ENCODE measurements around the gene CHD6.

The CHD6 gene

GRCh38 chr20:41362748-41363140 lies 255.4 kb downstream of the CHD6 start:
- Histone ChIP-seq H3K4me1 (ENCODE audit: insufficient read depth, low read length) (no peaks in the 10 kb centered on the region), H3K36me3 (ENCODE audit: insufficient read depth, low read length) (no peaks in the 10 kb centered on the region), H3K9me3 (ENCODE audit: control insufficient read depth, insufficient read depth, low read length) (no peaks in the 10 kb centered on the region), H3K9ac (ENCODE audit: low read depth, low read length) (no peak overlapping the region)

- Histone ChIP-seq H3K36me3 (ENCODE audit: insufficient read depth, low read length) (no peaks in the 10 kb centered on the region), H3K4me1 (ENCODE audit: insufficient read depth, low read length) (no peaks in the 10 kb centered on the region), H3K9ac (ENCODE audit: low read depth, low read length) (no peak overlapping the region), H3K9me3 (ENCODE audit: control insufficient read depth, insufficient read depth, low read length) (no peaks in the 10 kb centered on the region)
Measured at GRCh38 chr20:41361757-41362747, 256.1 kb downstream of the CHD6 start.

- H3K36me3 ChIP-seq (ENCODE audit: insufficient read depth, low read length) = no peaks in the 10 kb centered on the region
- no peaks in the 10 kb centered on the region for H3K4me1 ChIP-seq (ENCODE audit: insufficient read depth, low read length)
- no peaks in the 10 kb centered on the region for H3K9me3 ChIP-seq (ENCODE audit: control insufficient read depth, insufficient read depth, low read length)
- H3K9ac ChIP-seq (ENCODE audit: low read depth, low read length) = no peak overlapping the region
Measured at GRCh38 chr20:41360831-41361756, 257.1 kb downstream of the CHD6 start.

GRCh38 chr20:41359541-41360011 lies 258.6 kb downstream of the CHD6 start:
- Histone ChIP-seq H3K4me1 (ENCODE audit: insufficient read depth, low read length) (no peaks in the 10 kb centered on the region), H3K9me3 (ENCODE audit: control insufficient read depth, insufficient read depth, low read length) (no peaks in the 10 kb centered on the region), H3K36me3 (ENCODE audit: insufficient read depth, low read length) (no peaks in the 10 kb centered on the region), H3K9ac (ENCODE audit: low read depth, low read length) (no peak overlapping the region)

GRCh38 chr20:41358717-41359116 lies 259.5 kb downstream of the CHD6 start:
- Histone ChIP-seq H3K9me3 (ENCODE audit: control insufficient read depth, insufficient read depth, low read length) (no peaks in the 10 kb centered on the region), H3K36me3 (ENCODE audit: insufficient read depth, low read length) (no peaks in the 10 kb centered on the region), H3K9ac (ENCODE audit: low read depth, low read length) (no peak overlapping the region), H3K4me1 (ENCODE audit: insufficient read depth, low read length) (no peaks in the 10 kb centered on the region)

- H3K9me3 ChIP-seq (ENCODE audit: control insufficient read depth, insufficient read depth, low read length) = no peaks in the 10 kb centered on the region
- H3K4me1 ChIP-seq (ENCODE audit: insufficient read depth, low read length) = no peaks in the 10 kb centered on the region
- no peaks in the 10 kb centered on the region for H3K36me3 ChIP-seq (ENCODE audit: insufficient read depth, low read length)
- no peak overlapping the region for H3K9ac ChIP-seq (ENCODE audit: low read depth, low read length)
Measured at GRCh38 chr20:41358230-41358629, 259.9 kb downstream of the CHD6 start.

- no peaks in the 10 kb centered on the region for H3K9me3 ChIP-seq (ENCODE audit: control insufficient read depth, insufficient read depth, low read length)
- no peaks in the 10 kb centered on the region for H3K4me1 ChIP-seq (ENCODE audit: insufficient read depth, low read length)
- H3K36me3 ChIP-seq (ENCODE audit: insufficient read depth, low read length) = no peaks in the 10 kb centered on the region
- H3K9ac ChIP-seq (ENCODE audit: low read depth, low read length) = no peak overlapping the region
Measured at GRCh38 chr20:41357424-41358163, 260.6 kb downstream of the CHD6 start.

- Histone ChIP-seq H3K9ac (ENCODE audit: low read depth, low read length) (no peak overlapping the region), H3K9me3 (ENCODE audit: control insufficient read depth, insufficient read depth, low read length) (no peaks in the 10 kb centered on the region), H3K36me3 (ENCODE audit: insufficient read depth, low read length) (no peaks in the 10 kb centered on the region), H3K4me1 (ENCODE audit: insufficient read depth, low read length) (no peaks in the 10 kb centered on the region)
Measured at GRCh38 chr20:41356951-41357350, 261.2 kb downstream of the CHD6 start.

GRCh38 chr20:41355598-41356203 lies 262.5 kb downstream of the CHD6 start:
- Histone ChIP-seq H3K36me3 (ENCODE audit: insufficient read depth, low read length) (no peaks in the 10 kb centered on the region), H3K9me3 (ENCODE audit: control insufficient read depth, insufficient read depth, low read length) (no peaks in the 10 kb centered on the region), H3K9ac (ENCODE audit: low read depth, low read length) (no peak overlapping the region), H3K4me1 (ENCODE audit: insufficient read depth, low read length) (no peaks in the 10 kb centered on the region)

GRCh38 chr20:41355192-41355591 lies 263.0 kb downstream of the CHD6 start:
- Histone ChIP-seq H3K9me3 (ENCODE audit: control insufficient read depth, insufficient read depth, low read length) (no peaks in the 10 kb centered on the region), H3K9ac (ENCODE audit: low read depth, low read length) (no peak overlapping the region), H3K36me3 (ENCODE audit: insufficient read depth, low read length) (no peaks in the 10 kb centered on the region), H3K4me1 (ENCODE audit: insufficient read depth, low read length) (no peaks in the 10 kb centered on the region)

- Histone ChIP-seq H3K36me3 (ENCODE audit: insufficient read depth, low read length) (no peaks in the 10 kb centered on the region), H3K9me3 (ENCODE audit: control insufficient read depth, insufficient read depth, low read length) (no peaks in the 10 kb centered on the region), H3K4me1 (ENCODE audit: insufficient read depth, low read length) (no peaks in the 10 kb centered on the region), H3K9ac (ENCODE audit: low read depth, low read length) (no peak overlapping the region)
Measured at GRCh38 chr20:41353530-41353929, 264.6 kb downstream of the CHD6 start.

- no peak overlapping the region for H3K9ac ChIP-seq (ENCODE audit: low read depth, low read length)
- H3K4me1 ChIP-seq (ENCODE audit: insufficient read depth, low read length) = no peaks in the 10 kb centered on the region
- H3K36me3 ChIP-seq (ENCODE audit: insufficient read depth, low read length) = no peaks in the 10 kb centered on the region
- H3K9me3 ChIP-seq (ENCODE audit: control insufficient read depth, insufficient read depth, low read length) = no peaks in the 10 kb centered on the region
Measured at GRCh38 chr20:41352666-41353065, 265.5 kb downstream of the CHD6 start.

- Histone ChIP-seq H3K9ac (ENCODE audit: low read depth, low read length) (no peak overlapping the region), H3K9me3 (ENCODE audit: control insufficient read depth, insufficient read depth, low read length) (no peaks in the 10 kb centered on the region), H3K4me1 (ENCODE audit: insufficient read depth, low read length) (0 out of 2 replicates have a peak, but pooled peaks cover 3% of the 10 kb centered on the region), H3K36me3 (ENCODE audit: insufficient read depth, low read length) (no peaks in the 10 kb centered on the region)
Measured at GRCh38 chr20:41352106-41352505, 266.1 kb downstream of the CHD6 start.
